SH-SY5Y (cell line): ENCODE results near the gene TMEM50B.

Experiments used
- GATA2 ChIP-seq: IDR thresholded peaks from 2 replicates; pipeline ENCODE4 v1.6.1; 2011; ENCODE audit warnings: mild to moderate bottlenecking, low read depth, low read length
- GATA3 ChIP-seq: IDR thresholded peaks from 2 replicates; pipeline ENCODE4 v1.6.1; 2011; ENCODE audit warnings: low read depth, mild to moderate bottlenecking, low read length, moderate library complexity

DNA sequence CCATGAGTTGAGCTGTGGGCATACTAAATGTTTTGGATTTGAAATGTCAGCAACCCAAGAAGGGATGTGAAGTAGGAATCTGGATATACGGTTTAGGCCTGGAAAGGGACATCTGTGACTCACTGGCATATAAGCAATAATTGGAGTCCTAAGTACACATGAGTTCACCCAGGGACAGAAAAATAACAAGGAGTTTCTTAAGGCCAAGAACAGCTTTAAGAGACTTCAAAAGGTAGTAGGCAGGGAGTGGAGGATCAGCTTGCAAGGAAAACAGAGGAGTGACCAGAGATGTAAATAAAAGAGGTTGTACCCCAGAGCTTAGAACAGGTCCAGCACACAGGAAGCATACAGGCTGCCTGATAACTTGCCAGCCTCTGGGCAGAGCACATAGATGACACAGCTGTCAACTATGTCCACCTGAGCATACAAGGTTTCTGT is 28.1 kb downstream of the TMEM50B start:
- TF ChIP-seq GATA2 (no peak), GATA3 (no peak)
